HUES6 (cell line): ENCODE measurements around the gene POLR1H.

Source experiments
- H3K27ac ChIP-seq: 2 replicates; pipeline ENCODE4 v1.7.0; 2013; ENCODE audit warnings: low read depth, mild to moderate bottlenecking, low read length, inconsistent platforms
- H3K27me3 ChIP-seq: 2 replicates; pipeline ENCODE4 v1.6.1; 2013; ENCODE audit warnings: low read length; ENCODE audit not compliant: control insufficient read depth, insufficient read depth
- H3K36me3 ChIP-seq: 2 replicates; pipeline ENCODE4 v1.6.1; 2013; ENCODE audit warnings: low read length; ENCODE audit not compliant: control insufficient read depth, insufficient read depth
- H3K4me1 ChIP-seq: 2 replicates; pipeline ENCODE4 v1.6.1; 2013; ENCODE audit warnings: low read length; ENCODE audit not compliant: control insufficient read depth, insufficient read depth
- H3K4me3 ChIP-seq: 2 replicates; pipeline ENCODE4 v1.5.1; 2013; ENCODE audit warnings: low read depth, low read length
- H3K9ac ChIP-seq: one replicate; pipeline ENCODE4 v1.6.1; 2013; ENCODE audit warnings: mild to moderate bottlenecking, low read length
- H3K9me3 ChIP-seq: 2 replicates; pipeline ENCODE4 v1.6.1; 2013; ENCODE audit warnings: low read depth, low read length; ENCODE audit not compliant: control insufficient read depth, insufficient read depth

POLR1H gene

DNA sequence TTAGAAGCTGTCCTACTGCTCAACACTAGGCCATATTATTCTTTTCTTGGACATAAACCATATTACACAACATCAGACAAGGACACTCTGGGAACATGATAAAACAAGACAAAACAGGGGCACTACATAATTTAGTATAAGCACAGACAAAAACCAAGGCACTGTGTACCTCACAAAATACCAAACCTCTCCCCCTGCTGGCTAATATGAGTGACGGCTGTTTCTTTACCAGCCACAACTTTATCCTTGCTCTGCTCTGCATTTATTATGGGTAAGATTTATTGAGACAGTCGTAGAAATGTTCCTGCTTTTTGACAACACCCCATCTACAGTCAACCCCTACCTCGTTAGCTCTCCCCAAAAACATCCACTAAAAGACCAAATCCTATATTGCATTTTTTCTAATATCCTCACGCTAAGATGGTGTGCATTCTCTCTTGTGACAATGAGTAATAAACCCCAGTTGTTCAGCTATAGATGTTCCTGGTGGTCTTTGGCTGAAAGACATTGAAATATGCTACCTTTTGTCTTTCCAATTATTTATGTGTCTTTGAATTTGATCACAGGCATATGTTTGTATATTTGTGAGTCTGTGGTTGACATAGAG, 23.8 kb upstream of the POLR1H start:
- Histone ChIP-seq H3K27ac (no peak overlapping the region), H3K4me1 (no peaks in the 10 kb centered on the region), H3K27me3 (no peaks in the 10 kb centered on the region), H3K4me3 (no peak overlapping the region), H3K9me3 (no peaks in the 10 kb centered on the region), H3K9ac (no peak overlapping the region), H3K36me3 (no peaks in the 10 kb centered on the region)

DNA sequence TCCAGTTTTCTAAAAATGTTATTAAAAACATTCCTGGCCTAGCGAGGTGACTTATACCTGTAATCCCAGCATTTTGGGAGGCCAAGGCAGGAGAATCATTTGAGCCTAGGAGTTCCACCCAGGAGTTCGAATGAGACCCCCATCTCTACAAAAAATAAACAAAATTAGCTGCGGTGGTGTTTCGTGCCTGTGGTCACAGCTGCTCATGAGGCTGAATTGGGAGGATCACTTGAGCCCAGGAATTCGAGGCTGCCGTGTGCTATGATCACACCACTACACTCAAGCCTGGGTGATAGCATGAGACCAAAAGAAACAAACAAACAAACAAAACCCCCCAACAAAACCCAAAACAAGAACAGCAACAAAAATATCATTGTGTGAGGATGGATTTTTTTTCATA, 19.8 kb upstream of the POLR1H start:
- no peaks in the 10 kb centered on the region for H3K27me3 ChIP-seq
- no peak overlapping the region for H3K27ac ChIP-seq
- no peak overlapping the region for H3K9ac ChIP-seq
- H3K9me3 ChIP-seq: no peaks in the 10 kb centered on the region
- H3K4me3 ChIP-seq: no peak overlapping the region
- no peaks in the 10 kb centered on the region for H3K36me3 ChIP-seq
- H3K4me1 ChIP-seq: no peaks in the 10 kb centered on the region

DNA sequence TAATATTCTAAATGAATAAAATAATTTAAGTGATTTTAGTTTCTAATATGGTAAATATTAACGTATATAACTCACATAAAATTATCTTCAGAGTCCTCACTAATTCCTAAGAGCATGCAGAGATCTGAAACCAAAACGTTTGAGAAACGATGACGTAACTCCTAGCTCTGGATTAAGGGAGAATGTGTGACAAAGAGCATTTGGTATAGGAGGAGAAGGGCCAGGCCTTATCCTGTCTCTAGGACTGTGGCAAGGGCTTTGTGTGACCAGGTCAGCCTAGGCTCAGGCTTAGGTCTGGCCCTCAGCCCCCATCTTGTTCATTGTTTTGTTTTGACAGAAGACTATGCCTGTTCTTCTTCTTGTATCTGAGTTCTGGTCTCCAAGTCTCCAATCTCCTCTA, 19.2 kb upstream of the POLR1H start:
- no peaks in the 10 kb centered on the region for H3K27me3 ChIP-seq
- no peak overlapping the region for H3K9ac ChIP-seq
- H3K4me3 ChIP-seq: no peak overlapping the region
- H3K36me3 ChIP-seq: no peaks in the 10 kb centered on the region
- H3K9me3 ChIP-seq: no peaks in the 10 kb centered on the region
- H3K27ac ChIP-seq: no peak overlapping the region
- H3K4me1 ChIP-seq: no peaks in the 10 kb centered on the region

DNA sequence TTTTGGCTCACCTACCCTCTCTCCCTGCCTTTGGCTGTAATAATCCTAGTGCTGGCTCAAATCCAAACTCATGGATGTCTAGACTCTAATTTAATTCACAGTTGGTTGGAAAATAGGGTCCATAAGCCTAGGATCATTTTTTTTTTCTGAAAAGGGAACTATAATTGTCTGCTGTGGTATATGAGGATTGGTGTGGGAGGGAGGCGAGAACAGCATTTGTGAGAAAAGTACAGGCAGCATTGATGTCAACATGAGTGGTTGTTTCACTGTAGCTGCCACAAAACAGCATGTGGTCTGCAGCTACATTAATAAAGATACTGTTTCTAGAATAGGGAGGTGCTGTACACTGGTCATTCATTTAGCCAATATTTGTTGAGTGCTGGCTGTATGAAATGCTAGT, 18.6 kb upstream of the POLR1H start:
- Histone ChIP-seq H3K4me1 (no peaks in the 10 kb centered on the region), H3K9ac (no peak overlapping the region)

DNA sequence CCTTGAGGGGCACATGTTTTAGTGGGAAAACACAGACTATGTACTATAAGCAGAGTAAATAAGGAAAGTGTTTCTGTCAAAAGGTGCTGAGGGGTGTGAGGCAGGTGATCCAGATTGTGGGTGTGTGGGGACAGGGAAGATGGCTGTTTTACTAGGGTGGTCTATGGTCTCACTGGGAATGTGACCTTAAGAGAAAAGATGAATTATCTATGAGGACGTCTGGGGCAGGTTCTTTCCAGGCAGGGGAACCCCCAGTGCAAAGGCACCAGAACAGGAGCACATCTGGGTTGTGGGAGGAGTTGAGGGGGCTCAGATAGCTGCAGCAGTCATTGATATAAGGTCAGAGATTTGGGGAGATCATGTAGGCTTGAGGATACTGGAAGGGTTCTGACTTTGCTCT, 18.2 kb upstream of the POLR1H start:
- no peaks in the 10 kb centered on the region for H3K9me3 ChIP-seq
- no peak overlapping the region for H3K9ac ChIP-seq
- no peak overlapping the region for H3K4me3 ChIP-seq
- H3K4me1 ChIP-seq: no peaks in the 10 kb centered on the region
- H3K27me3 ChIP-seq: no peaks in the 10 kb centered on the region
- H3K36me3 ChIP-seq: no peaks in the 10 kb centered on the region
- H3K27ac ChIP-seq: no peak overlapping the region

More for the DNA sequence above, 18.6 kb upstream of the POLR1H start:
- H3K36me3 ChIP-seq: no peaks in the 10 kb centered on the region
- no peak overlapping the region for H3K27ac ChIP-seq
- no peak overlapping the region for H3K4me3 ChIP-seq
- no peaks in the 10 kb centered on the region for H3K27me3 ChIP-seq
- no peaks in the 10 kb centered on the region for H3K9me3 ChIP-seq

DNA sequence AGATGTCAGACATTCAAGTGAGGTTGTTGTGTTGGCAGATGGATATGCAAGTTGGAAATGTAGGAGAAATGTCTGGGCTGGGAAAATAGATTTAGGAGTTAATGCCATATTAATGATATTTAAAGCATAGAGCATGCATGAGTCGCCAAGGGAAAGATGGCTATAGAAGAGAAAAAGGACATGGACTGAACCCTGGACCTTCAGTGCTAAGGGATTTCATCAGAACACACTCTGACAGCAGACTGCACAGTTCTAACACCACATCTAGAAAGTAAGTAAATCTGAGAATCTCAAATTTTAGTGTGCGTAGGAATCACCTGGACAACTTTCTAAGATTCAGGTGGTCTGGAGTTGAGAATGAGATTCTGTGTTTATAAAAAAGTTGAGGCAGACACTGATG, 17.3 kb upstream of the POLR1H start:
- no peak overlapping the region for H3K27ac ChIP-seq
- no peaks in the 10 kb centered on the region for H3K36me3 ChIP-seq
- H3K27me3 ChIP-seq: no peaks in the 10 kb centered on the region
- H3K9me3 ChIP-seq: no peaks in the 10 kb centered on the region
- no peaks in the 10 kb centered on the region for H3K4me1 ChIP-seq
- no peak overlapping the region for H3K4me3 ChIP-seq
- H3K9ac ChIP-seq: no peak overlapping the region

DNA sequence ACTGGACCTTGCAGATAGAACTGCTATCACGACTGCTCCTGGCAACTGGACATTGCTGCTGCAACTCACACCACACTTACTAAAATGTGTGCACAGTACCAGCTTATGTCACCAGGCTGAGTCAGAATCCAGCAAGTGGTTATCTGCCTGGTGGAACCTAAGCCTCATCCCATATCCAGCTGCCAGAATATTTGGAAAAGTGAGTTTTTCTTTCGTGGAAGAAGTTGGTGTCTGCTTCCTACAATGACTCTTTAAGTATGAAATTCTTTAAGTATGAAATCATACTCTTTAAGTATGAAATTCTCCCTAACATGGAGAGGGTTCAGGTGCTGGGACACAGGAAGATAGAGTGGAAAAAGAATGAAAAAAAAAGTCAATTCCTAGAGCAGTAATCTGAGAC, 16.4 kb upstream of the POLR1H start:
- no peak overlapping the region for H3K9ac ChIP-seq
- H3K9me3 ChIP-seq: no peaks in the 10 kb centered on the region
- no peaks in the 10 kb centered on the region for H3K27me3 ChIP-seq
- H3K36me3 ChIP-seq: no peaks in the 10 kb centered on the region
- no peaks in the 10 kb centered on the region for H3K4me1 ChIP-seq
- H3K4me3 ChIP-seq: no peak overlapping the region
- no peak overlapping the region for H3K27ac ChIP-seq

DNA sequence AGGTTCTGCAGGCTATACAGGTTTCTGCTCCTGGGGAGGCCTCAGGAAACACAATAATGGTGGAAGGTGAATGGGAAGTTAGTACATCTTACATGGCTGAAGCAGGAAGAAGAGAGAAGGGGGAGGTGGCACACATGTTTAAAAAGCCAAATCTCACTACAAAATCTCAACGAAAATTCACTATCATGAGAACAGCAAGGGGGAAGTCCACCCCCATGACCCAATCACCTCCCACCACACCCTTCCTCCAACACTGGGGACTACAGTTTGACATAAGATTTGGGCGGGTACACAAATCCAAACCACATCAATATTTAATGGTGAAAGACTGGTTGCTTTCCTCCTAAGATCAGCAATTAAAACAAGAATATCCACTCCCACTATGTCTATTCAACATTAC, 13.8 kb upstream of the POLR1H start:
- H3K27me3 ChIP-seq: no peaks in the 10 kb centered on the region
- no peaks in the 10 kb centered on the region for H3K36me3 ChIP-seq
- H3K4me3 ChIP-seq: no peak overlapping the region
- no peaks in the 10 kb centered on the region for H3K4me1 ChIP-seq
- no peak overlapping the region for H3K27ac ChIP-seq
- no peaks in the 10 kb centered on the region for H3K9me3 ChIP-seq
- no peak overlapping the region for H3K9ac ChIP-seq

DNA sequence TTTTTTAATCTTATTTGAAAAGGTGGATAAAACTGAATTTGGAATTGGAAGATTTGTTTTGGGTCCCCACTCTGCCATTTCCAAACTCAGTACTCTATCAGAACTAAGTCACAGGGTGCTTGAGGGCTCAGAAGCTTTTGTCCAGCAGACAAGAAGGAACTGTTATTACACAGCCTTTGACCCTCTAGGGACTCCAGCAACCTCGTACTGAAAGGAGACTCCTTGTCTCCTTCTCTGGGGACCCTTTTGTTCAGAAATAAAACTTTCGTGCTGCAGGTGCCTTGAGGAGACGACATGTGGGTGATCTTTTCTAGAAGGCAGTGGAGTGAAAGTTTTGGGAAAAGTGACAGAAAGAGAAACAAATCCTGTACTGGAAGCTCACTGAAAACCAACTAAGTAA, 7.4 kb upstream of the POLR1H start:
- Histone ChIP-seq H3K9me3 (no peaks in the 10 kb centered on the region), H3K27me3 (no peaks in the 10 kb centered on the region), H3K9ac (no peak overlapping the region), H3K4me3 (no peak overlapping the region), H3K27ac (no peak overlapping the region), H3K4me1 (no peaks in the 10 kb centered on the region), H3K36me3 (peaks cover 12% of the 10 kb centered on the region; the same call in 1 of the 2 replicates)

DNA sequence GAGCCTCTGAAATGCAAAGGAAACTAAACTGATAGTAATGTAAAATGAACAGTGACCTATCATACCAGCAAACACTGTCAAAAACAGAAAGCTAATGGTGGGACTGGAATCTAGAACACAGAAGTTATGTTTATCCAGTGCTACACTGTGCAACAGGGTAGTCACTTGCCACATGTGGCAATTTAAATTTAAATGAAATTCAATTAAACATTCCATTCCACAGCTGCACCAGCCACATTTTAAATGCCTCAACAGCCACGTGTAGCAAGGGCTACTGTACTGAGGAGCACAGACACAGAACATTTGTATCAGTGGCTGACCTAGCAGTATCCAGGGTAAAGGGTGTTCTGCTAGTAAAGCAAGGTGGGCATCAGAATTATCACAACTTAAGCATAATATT, 5.6 kb upstream of the POLR1H start:
- H3K36me3 ChIP-seq: peaks cover 12% of the 10 kb centered on the region; the same call in 1 of the 2 replicates
- H3K27me3 ChIP-seq: no peaks in the 10 kb centered on the region
- H3K9ac ChIP-seq: no peak overlapping the region
- H3K4me3 ChIP-seq: no peak overlapping the region
- peaks cover 5% of the 10 kb centered on the region; the same call in 1 of the 2 replicates for H3K4me1 ChIP-seq
- no peak overlapping the region for H3K27ac ChIP-seq
- H3K9me3 ChIP-seq: no peaks in the 10 kb centered on the region

DNA sequence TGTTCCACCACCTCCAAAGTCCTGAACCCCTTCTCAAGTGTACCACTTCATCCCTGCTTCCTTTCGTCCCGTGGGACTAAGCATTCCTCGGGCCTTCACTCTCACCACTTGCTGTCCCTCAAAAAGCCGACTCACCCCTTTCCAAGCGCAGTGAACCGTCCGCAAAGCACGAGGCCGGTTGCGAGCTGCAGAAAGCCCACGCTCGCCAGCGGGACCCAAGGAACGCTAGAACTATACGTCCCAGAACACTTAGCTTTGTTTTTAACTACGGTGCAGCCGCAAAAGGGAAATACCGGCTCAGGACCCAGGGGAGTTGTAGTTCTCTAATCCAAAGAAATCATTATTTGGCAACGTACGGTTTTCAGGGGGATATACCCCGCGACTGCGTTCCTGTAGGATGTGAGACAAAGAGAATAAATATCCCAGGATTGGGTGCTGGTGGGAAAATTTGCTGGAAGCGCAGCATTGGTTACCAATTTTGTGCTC, 416 bp upstream of the POLR1H start:
- peak overlapping the region; percentile 90 for H3K4me3 ChIP-seq
- H3K9me3 ChIP-seq: no peaks in the 10 kb centered on the region
- peaks cover 11% of the 10 kb centered on the region; the same call in 1 of the 2 replicates for H3K36me3 ChIP-seq
- peaks cover 10% of the 10 kb centered on the region; the same call in 1 of the 2 replicates for H3K4me1 ChIP-seq
- H3K27ac ChIP-seq: peak overlapping the region; percentile 41; the same call in 1 of the 2 replicates
- H3K27me3 ChIP-seq: no peaks in the 10 kb centered on the region
- H3K9ac ChIP-seq: peak overlapping the region; percentile 85
